NCI-H2107 (cell line): ENCODE results near the gene ADGRF1.
"Not testable (repeated sequence)": the region's sequence is repeated elsewhere in the genome, so short reads cannot be mapped to it uniquely, and the experiment has no call there.

Source experiments
- DNase-seq: peaks from one replicate; lab custom pipeline; 2025; lab: John Stamatoyannopoulos, UW

The ADGRF1 gene

DNA sequence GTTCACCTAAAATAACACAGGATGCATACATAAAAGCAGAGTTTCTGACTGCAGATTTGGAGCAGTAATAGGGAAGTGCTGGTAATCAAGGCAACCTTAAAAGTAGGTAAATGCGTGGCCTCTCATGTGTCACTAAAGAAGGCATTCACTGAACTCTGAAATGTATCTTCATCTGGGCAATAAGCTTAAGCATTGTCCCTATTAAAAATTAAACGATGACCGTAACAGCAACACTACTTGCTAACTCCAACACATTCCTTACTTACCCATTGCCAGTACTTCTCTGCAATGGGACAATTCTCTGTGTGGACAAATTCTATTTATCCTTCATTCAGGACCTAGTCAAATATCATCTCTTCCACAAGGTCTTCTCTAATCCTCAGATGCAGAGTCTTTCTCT lies 19.9 kb downstream of the ADGRF1 start:
- DNase-seq = no peak

DNA sequence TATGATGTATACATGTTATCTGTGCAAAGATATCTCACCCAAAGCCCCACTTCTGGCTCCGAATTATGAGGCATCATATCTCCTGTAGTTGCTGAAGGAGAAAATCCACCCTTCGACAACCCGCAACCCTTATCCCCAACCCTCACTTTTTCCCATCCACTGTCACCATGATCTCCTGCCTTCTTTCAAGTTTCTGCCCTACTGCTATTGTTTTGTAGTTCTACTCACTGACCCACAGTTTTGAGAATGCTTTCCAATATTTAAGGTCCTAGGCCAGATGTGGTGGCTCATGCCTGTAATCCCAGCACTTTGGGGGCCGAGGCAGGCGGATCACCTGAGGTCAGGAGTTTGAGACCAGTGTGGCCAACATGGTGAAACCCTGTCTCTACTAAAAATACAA lies 22.2 kb downstream of the ADGRF1 start:
- DNase-seq = no peak

DNA sequence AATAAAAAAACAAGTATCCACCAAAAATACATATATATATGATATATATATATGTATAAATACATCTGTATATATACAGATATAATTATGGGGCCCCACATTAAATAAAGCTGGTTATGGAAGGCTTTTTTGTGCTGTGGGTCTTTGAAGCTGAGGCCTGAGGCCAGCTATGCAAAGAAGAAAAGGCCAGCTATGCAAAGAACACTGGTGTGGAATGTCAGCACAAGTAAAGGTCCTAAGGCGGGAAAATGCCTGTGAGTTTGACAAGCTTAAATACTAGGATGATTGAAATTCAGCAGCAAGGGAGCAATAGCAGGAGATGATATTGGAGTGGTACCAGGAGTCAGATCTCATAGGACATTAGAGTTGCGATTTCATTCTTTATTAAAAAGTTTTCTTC lies 25.2 kb downstream of the ADGRF1 start:
- DNase-seq = no peak

- DNase-seq = no peak
Observed at GRCh38 chr6:47016261-47016660, 25.9 kb downstream of the ADGRF1 start.

- DNase-seq = no peak
Observed at GRCh38 chr6:47014401-47014800, 27.7 kb downstream of the ADGRF1 start.

DNA sequence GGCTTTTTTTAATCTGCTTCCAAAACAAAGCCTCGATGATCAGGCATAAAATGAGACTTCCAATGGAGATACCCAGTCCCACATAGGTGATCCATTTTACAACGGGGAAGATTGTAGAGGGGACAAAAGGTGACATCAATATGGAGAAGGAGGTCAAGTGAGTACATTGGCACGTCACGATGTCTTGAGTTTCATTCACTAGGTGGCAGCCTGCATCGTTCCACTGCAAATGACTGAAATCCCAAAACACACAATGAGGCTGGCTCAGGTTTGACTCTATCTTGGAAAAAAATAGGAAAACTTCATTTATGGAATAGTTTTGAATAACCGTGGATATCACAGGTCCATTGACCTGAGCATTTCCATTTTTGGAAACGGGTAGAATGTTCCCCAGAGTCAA lies 32.5 kb downstream of the ADGRF1 start:
- no peak for DNase-seq

DNA sequence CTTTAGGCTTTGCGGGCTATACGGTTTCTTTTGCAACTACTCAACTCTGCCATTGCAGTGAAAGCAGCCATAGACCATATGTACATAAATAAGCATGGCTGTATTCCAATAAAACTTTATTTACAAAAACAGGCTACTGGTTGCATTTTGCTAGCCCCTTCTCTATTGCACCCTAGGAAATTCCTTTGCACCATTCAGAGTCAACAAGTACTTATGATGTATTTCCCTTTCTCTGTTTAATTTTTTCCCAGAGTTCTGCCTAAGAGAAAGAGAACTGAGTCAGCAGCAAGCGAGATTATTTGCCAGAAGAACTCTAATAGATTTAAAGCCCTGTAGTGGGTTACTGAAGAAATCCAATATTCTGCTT lies 33.8 kb downstream of the ADGRF1 start:
- DNase-seq = no peak

- DNase-seq = no peak
Observed at GRCh38 chr6:47007657-47008396, 34.3 kb downstream of the ADGRF1 start.

DNA sequence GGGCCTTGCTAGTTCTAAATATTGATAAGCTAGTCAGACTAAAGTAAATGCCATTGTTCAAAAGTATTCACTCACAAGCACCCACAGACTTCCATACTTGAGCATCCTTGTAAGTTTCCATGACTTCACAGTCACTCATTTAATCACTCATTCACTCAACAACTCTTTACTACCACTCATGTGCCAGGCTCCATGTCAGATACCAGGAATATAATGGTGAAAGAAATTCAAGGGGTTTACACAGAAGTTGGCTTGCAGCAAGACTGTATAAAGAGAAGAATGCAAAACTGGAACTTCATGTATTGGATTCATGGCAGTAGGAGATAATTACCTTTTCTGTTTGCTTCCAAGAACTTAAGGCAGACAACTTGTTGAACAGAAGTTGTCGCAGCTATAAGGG lies 36.6 kb downstream of the ADGRF1 start:
- no peak for DNase-seq

DNA sequence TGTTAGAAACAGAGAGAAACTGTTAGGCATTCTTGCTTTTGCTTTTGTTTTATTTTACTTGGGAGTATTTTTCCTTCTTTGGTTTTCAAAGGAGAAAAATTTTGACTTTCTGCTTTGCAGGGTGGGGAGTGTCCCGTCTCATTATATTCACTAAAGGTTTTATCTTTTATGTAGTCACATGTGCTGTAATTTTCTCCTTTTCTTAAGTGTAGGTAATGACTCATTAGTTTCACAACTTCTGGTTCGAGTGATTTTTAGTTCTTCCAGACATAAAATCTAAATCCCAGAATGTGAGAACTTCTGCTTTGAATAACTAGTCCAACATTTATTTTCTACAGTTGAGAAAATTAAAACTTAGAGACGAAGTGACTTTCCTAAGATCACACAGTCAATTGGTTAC lies 37.7 kb downstream of the ADGRF1 start:
- no peak for DNase-seq

GRCh38 chr6:47000842-47001241 lies 41.3 kb downstream of the ADGRF1 start:
- no peak for DNase-seq

GRCh38 chr6:46998436-46999017 lies 43.6 kb downstream of the ADGRF1 start:
- DNase-seq = no peak

- no peak for DNase-seq
Observed at GRCh38 chr6:46997646-46998045, 44.5 kb downstream of the ADGRF1 start.

- no peak for DNase-seq
Observed at GRCh38 chr6:46996860-46997641, 45.1 kb downstream of the ADGRF1 start.

DNA sequence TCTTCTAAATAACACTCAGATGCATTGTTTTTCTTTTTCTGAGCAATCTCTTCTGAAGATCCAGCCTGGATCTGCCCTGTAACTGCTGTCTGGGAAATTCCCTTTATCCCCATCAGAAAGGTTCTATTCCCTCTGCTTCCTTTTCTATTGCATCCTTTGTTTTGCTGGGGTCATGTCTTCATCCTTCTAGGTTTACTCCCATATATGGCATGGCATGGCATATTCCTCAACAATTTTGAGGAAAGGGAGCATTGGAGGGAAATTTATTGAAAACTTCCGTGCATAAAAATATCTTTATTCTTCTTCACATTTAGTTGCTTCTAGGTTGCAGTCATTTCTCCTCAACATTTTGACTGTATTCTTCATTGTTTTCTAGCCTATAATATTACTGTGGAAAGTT lies 47.2 kb downstream of the ADGRF1 start:
- DNase-seq = no peak

GRCh38 chr6:46993846-46994245 lies 48.3 kb downstream of the ADGRF1 start:
- DNase-seq = no peak

GRCh38 chr6:46992391-46992790 lies 49.7 kb downstream of the ADGRF1 start:
- not testable (repeated sequence) for DNase-seq

GRCh38 chr6:46990818-46991510 lies 51.2 kb downstream of the ADGRF1 start:
- DNase-seq = not testable (repeated sequence)

DNA sequence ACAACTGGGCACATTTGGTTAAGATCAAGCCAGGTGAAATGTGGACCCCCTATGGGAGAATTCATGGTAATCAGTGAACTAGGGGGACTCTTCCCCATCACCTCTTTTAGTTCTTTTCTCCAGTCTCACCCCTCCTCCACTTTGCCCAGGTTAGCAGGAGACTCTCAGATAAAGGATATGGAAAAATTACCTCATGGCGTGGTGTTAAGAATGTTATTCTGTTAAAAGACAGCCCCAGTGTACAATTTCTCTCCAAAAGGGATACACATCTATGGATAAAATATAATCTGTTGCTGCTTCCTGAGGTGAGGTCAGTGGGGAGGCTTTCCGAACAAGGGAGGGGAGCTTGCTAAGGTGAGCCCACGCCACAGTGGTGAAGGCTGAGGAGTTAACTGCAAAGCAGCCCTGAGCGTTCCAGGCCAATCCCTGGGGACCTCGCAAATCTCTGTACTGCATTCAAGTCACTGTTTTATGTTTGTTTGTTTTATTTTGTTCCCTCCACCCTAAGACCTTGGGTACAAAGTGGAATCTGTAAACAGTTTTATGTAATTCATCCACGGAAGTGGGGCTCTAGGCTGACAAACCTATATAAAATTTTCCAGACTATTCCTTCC lies 52.0 kb downstream of the ADGRF1 start:
- no peak for DNase-seq

DNA sequence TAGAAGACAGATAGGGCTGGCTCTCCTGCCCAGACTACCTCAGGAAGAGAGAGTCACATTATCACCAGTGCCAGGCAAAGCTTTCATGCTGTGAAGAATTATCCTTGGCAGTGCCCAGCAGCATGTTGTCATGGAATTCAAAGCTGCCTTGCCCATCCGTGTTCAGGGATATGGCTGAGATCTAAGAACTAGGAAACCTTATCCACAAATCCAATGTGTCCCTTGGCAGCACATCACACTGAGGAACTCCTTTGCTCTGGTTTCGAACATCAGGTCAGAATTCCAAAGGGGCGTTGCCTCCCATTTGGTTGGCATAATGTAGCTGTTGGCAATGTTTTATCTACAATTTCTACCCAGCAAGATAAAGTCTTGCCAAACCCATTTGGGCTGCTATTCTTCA lies 52.7 kb downstream of the ADGRF1 start:
- no peak for DNase-seq

GRCh38 chr6:46985943-46986342 lies 56.2 kb downstream of the ADGRF1 start:
- no peak for DNase-seq

GRCh38 chr6:46983007-46983411 lies 59.1 kb downstream of the ADGRF1 start:
- DNase-seq = no peak
